ENCODE measurements around the gene TPPP. TPM values are rescaled to one million over a fixed set of nuclear protein-coding genes. Genes with fewer than 3 reads are reported as not detected.

The TPPP gene
- total and polyA plus RNA-seq, 7 donors, result 0.60 to 15.5 (median 7.1) TPM

- H3K27me3 ChIP-seq, result no peaks in the 10 kb centered on the region
- H3K4me1 ChIP-seq, result peaks cover 0 to 6% (median 2%) of the 10 kb centered on the region in 4 donors
- no peaks in the 10 kb centered on the region for H3K9me3 ChIP-seq
- peaks cover 0 to 24% (median 7%) of the 10 kb centered on the region in 4 donors for H3K36me3 ChIP-seq
- intact Hi-C loops (cut with DNase I), result loop anchor here (10.0 kb wide), 2 partner anchors 143 to 173 kb away; partner anchors contain the start of gene EXOC3
- no peak overlapping the region for H3K27ac ChIP-seq
- peak; percentile 32 for DNase-seq
- 96 to 97% methylated on average over 12 of the region's 12 CpGs for WGBS, 2 donors
- TF ChIP-seq POLR2AphosphoS5 (IDR thresholded peaks at IDR 0.05), result no peak
- TF ChIP-seq CTCF (IDR thresholded peaks at IDR 0.05), result no peak
- TF ChIP-seq POLR2A (IDR thresholded peaks at IDR 0.05), result no peak
- TF ChIP-seq EP300 (IDR thresholded peaks at IDR 0.05), result no peak
- no peak overlapping the region for H3K4me3 ChIP-seq
Measured at GRCh38 chr5:617896-618295, 75.3 kb downstream of the TPPP start.

- peaks cover 0 to 12% (median 6%) of the 10 kb centered on the region in 4 donors for H3K4me1 ChIP-seq
- 78 to 80% methylated on average over 13 of the region's 13 CpGs for WGBS, 2 donors
- no peak overlapping the region for H3K4me3 ChIP-seq
- TF ChIP-seq CTCF (IDR thresholded peaks at IDR 0.05) (no peak), POLR2A (IDR thresholded peaks at IDR 0.05) (no peak), EP300 (IDR thresholded peaks at IDR 0.05) (no peak), POLR2AphosphoS5 (IDR thresholded peaks at IDR 0.05) (no peak)
- DNase-seq, result no peak
- intact Hi-C loops (cut with DNase I), result loop anchor here (10.0 kb wide), 2 partner anchors 142 to 172 kb away; partner anchors contain the start of gene EXOC3
- H3K27ac ChIP-seq, result no peak overlapping the region
- H3K9me3 ChIP-seq, result no peaks in the 10 kb centered on the region
- no peaks in the 10 kb centered on the region for H3K27me3 ChIP-seq
- peaks cover 0 to 24% (median 7%) of the 10 kb centered on the region in 4 donors for H3K36me3 ChIP-seq
Measured at GRCh38 chr5:616484-617039, 76.6 kb downstream of the TPPP start.

GRCh38 chr5:612498-613424 is 80.4 kb downstream of the TPPP start:
- H3K27me3 ChIP-seq, result peaks cover 0 to 4% (median 0%) of the 10 kb centered on the region in 3 donors
- no peaks in the 10 kb centered on the region for H3K9me3 ChIP-seq
- peak overlapping the region; percentile 67 to 95 (median 86) for H3K4me3 ChIP-seq
- peak overlapping the region; percentile 20 to 60 (median 40) for H3K27ac ChIP-seq
- H3K36me3 ChIP-seq, result no peaks in the 10 kb centered on the region
- peak; percentile 68 for DNase-seq
- peaks cover 0 to 18% (median 10%) of the 10 kb centered on the region in 4 donors for H3K4me1 ChIP-seq
- intact Hi-C loops (cut with DNase I), result loop anchor here (10.0 kb wide), 2 partner anchors 138 to 168 kb away; partner anchors contain the start of gene EXOC3
- WGBS, 2 donors, result 13% methylated on average over 49 of the region's 49 CpGs
- TF ChIP-seq EP300 (IDR thresholded peaks at IDR 0.05) (no peak), CTCF (IDR thresholded peaks at IDR 0.05) (no peak), POLR2A (IDR thresholded peaks at IDR 0.05) (no peak), POLR2AphosphoS5 (IDR thresholded peaks at IDR 0.05) (no peak)

- peak; percentile 94 for DNase-seq
- H3K4me3 ChIP-seq, result peak within 1 kb of the TSS; percentile 67 to 95 (median 86)
- H3K27ac ChIP-seq, result peak within 1 kb of the TSS; percentile 20 to 60 (median 40)
- peaks cover 0 to 7% (median 0%) of the 10 kb centered on the region in 3 donors for H3K27me3 ChIP-seq
- H3K4me1 ChIP-seq, result peaks cover 0 to 18% (median 10%) of the 10 kb centered on the region in 4 donors
- WGBS, 2 donors, result 1% methylated on average over 72 of the region's 72 CpGs
- no peak for TF ChIP-seq EP300 (IDR thresholded peaks at IDR 0.05)
- TF ChIP-seq POLR2AphosphoS5 (IDR thresholded peaks at IDR 0.05), result peak in 2 of 4 donors; percentile 33 to 34
- no peaks in the 10 kb centered on the region for H3K36me3 ChIP-seq
- H3K9me3 ChIP-seq, result no peaks in the 10 kb centered on the region
- intact Hi-C loops (cut with DNase I), result loop anchor here (10.0 kb wide), 2 partner anchors 137 to 167 kb away; partner anchors contain the start of gene EXOC3
Measured at GRCh38 chr5:611731-612486, 81.2 kb downstream of the TPPP start, which contains the start of gene CEP72. Gene CEP72, plus strand, starts transcription at chr5:612340. Its CDS starts 22 bp downstream, at chr5:612362.
